ENCODE results near the gene FCHSD2. TPM values are rescaled to one million over a fixed set of nuclear protein-coding genes. Genes with fewer than 3 reads are reported as not detected.

Gene FCHSD2
- total RNA-seq, 1 donor from 2014 or later = 59.0 TPM

DNA sequence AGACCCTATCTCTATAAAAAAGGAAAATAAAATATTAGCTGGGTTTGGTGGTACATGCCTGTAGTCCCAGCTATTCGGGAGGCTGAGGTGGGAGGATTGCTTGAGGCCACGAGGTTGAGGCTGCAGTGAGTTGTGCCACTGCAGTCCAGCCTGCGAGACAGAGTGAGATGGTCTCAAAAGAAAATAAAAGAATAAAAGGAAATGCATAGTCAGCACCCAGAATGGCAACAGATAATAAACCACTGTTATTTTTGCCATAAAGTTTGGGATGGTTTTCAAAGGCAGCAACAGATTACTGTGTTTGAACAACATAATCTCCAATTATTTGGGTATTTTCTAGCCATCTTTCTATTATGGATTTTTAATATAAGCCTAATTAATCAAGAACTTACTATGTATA is 266.0 kb downstream of the FCHSD2 start:
- no peaks in the 10 kb centered on the region for H3K9me3 ChIP-seq
- H3K4me3 ChIP-seq = no peak overlapping the region
- no peaks in the 10 kb centered on the region for H3K4me1 ChIP-seq
- TF ChIP-seq CTCF (IDR thresholded peaks at IDR 0.05) = no peak
- no peak for ATAC-seq
- no peak for DNase-seq
- H3K27me3 ChIP-seq (ENCODE audit: low read depth) = no peaks in the 10 kb centered on the region
- intact Hi-C loops (cut with DNase I) = no loop called here
- H3K27ac ChIP-seq = no peak overlapping the region
- H3K36me3 ChIP-seq = peaks cover 10% of the 10 kb centered on the region

- DNase-seq (no peak), ATAC-seq (no peak)
- Histone ChIP-seq H3K36me3 (peaks cover 10% of the 10 kb centered on the region), H3K27ac (no peak overlapping the region), H3K4me3 (no peak overlapping the region), H3K4me1 (no peaks in the 10 kb centered on the region), H3K9me3 (no peaks in the 10 kb centered on the region), H3K27me3 (ENCODE audit: low read depth) (no peaks in the 10 kb centered on the region)
- no peak for TF ChIP-seq CTCF (IDR thresholded peaks at IDR 0.05)
- intact Hi-C loops (cut with DNase I) = no loop called here
Observed at GRCh38 chr11:72875736-72876135, 266.4 kb downstream of the FCHSD2 start.

- Histone ChIP-seq H3K36me3 (peaks cover 27% of the 10 kb centered on the region), H3K4me3 (no peak overlapping the region), H3K4me1 (no peaks in the 10 kb centered on the region), H3K9me3 (no peaks in the 10 kb centered on the region), H3K27me3 (ENCODE audit: low read depth) (no peaks in the 10 kb centered on the region), H3K27ac (no peak overlapping the region)
- DNase-seq (no peak), ATAC-seq (no peak)
- intact Hi-C loops (cut with DNase I) = no loop called here
- TF ChIP-seq CTCF (IDR thresholded peaks at IDR 0.05) = no peak
Observed at GRCh38 chr11:72872012-72872411, 270.1 kb downstream of the FCHSD2 start.

GRCh38 chr11:72871119-72871518 is 271.0 kb downstream of the FCHSD2 start:
- ATAC-seq (no peak), DNase-seq (no peak)

GRCh38 chr11:72869831-72870230 is 272.3 kb downstream of the FCHSD2 start:
- ATAC-seq (no peak), DNase-seq (no peak)
- no peaks in the 10 kb centered on the region for H3K4me1 ChIP-seq
- H3K27ac ChIP-seq = no peak overlapping the region
- TF ChIP-seq CTCF (IDR thresholded peaks at IDR 0.05) = no peak
- intact Hi-C loops (cut with DNase I) = no loop called here
- no peak overlapping the region for H3K4me3 ChIP-seq
- H3K36me3 ChIP-seq = peaks cover 32% of the 10 kb centered on the region
- H3K9me3 ChIP-seq = no peaks in the 10 kb centered on the region
- H3K27me3 ChIP-seq (ENCODE audit: low read depth) = no peaks in the 10 kb centered on the region

More at GRCh38 chr11:72871119-72871518, 271.0 kb downstream of the FCHSD2 start:
- intact Hi-C loops (cut with DNase I) = no loop called here
- Histone ChIP-seq H3K36me3 (peaks cover 31% of the 10 kb centered on the region), H3K4me3 (no peak overlapping the region), H3K27me3 (ENCODE audit: low read depth) (no peaks in the 10 kb centered on the region), H3K27ac (no peak overlapping the region), H3K4me1 (no peaks in the 10 kb centered on the region), H3K9me3 (no peaks in the 10 kb centered on the region)
- no peak for TF ChIP-seq CTCF (IDR thresholded peaks at IDR 0.05)

DNA sequence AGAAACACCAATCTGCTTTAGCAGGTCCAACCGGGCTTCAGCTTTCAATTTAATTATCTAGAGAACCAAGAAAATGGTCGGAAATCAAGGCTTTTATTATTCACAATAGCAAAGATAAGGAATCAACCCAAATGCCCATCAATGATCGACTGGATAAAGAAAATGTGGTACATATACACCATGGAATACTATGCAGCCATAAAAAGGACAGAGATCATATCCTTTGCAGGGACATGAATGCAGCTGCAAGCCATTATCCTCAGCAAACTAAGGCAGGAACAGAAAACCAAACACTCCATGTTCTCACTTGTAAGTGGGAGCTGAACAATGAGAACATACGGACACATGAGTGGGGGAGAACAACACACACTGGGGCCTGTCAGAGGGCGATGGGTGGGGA is 274.1 kb downstream of the FCHSD2 start:
- Histone ChIP-seq H3K9me3 (no peaks in the 10 kb centered on the region), H3K4me3 (no peak overlapping the region), H3K4me1 (no peaks in the 10 kb centered on the region), H3K36me3 (peaks cover 32% of the 10 kb centered on the region), H3K27ac (no peak overlapping the region), H3K27me3 (ENCODE audit: low read depth) (no peaks in the 10 kb centered on the region)
- intact Hi-C loops (cut with DNase I) = no loop called here
- no peak for ATAC-seq
- no peak for DNase-seq
- no peak for TF ChIP-seq CTCF (IDR thresholded peaks at IDR 0.05)
